Measurements from ENCODE around the gene PRSS27. TPM values are rescaled to one million over a fixed set of nuclear protein-coding genes. Genes with fewer than 3 reads are reported as not detected.

The PRSS27 gene
- total RNA-seq, result 1 to 10 TPM; 1.6 to 1.8 TPM

DNA sequence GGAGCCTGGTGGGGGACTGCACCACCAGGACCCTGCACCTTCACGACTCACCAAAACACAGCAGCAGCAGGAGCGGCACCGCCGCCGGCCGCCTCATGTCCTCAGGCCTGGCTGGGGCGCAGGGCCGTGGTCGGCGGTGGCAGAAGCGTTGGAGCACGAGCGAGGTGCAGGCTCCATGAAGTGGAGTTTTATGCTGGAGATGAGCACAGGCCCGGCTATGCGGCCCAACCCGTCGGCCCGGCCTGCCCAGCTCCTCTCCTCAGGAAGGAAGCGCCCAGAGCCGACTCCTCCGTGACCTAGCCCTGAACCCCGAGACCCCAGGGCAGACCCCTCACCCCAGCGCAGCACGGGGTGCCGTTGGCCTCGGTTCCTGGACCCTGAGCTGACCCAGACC lies at the start of gene PRSS27:
PRSS27 (minus strand) TSS at position 161 of the 394 bp plus-strand sequence; CDS start at position 97, 64 bp downstream.
- H3K9me3 Mint-ChIP-seq, result no peaks in the 10 kb centered on the region
- no peaks in the 10 kb centered on the region for H3K36me3 Mint-ChIP-seq (ENCODE audit: low read depth)
- CTCF ChIA-PET, result interaction anchor here (0.6 to 1.3 kb wide), 2 partner anchors 38 to 245 kb away, joined by 3 read pairs; partner anchors contain the start of genes KCTD5 and TBC1D24
- H3K4me1 Mint-ChIP-seq, result peaks cover 10% of the 10 kb centered on the region
- H3K4me3 Mint-ChIP-seq, result peak within 1 kb of the TSS; percentile 75
- POLR2A ChIA-PET, result interaction anchor here (0.6 to 1.3 kb wide), 3 partner anchors 32 to 59 kb away, joined by 3 to 6 read pairs (median 6); partner anchors contain the start of genes KCTD5 and SRRM2
- peak within 1 kb of the TSS; percentile 84 for H3K27ac Mint-ChIP-seq
- no peak for DNase-seq
- H3K27me3 Mint-ChIP-seq, result peaks cover 10% of the 10 kb centered on the region

GRCh38 chr16:2769675-2770056 lies 49.6 kb upstream of the PRSS27 start:
- H3K4me3 Mint-ChIP-seq, result no peak overlapping the region
- H3K4me1 Mint-ChIP-seq, result peaks cover 18% of the 10 kb centered on the region
- H3K27me3 Mint-ChIP-seq, result no peaks in the 10 kb centered on the region
- H3K36me3 Mint-ChIP-seq (ENCODE audit: low read depth), result peaks cover 84% of the 10 kb centered on the region
- POLR2A ChIA-PET, result interaction anchor here (3.8 to 4.7 kb wide), 2 partner anchors 8 to 17 kb away, joined by 19 to 27 read pairs; partner anchors contain the start of genes ELOB and SRRM2
- DNase-seq, result no peak
- CTCF ChIA-PET, result no interaction called here
- peak overlapping the region; percentile 31 for H3K27ac Mint-ChIP-seq
- H3K9me3 Mint-ChIP-seq, result no peaks in the 10 kb centered on the region

- H3K4me1 Mint-ChIP-seq, result peaks cover 18% of the 10 kb centered on the region
- H3K27me3 Mint-ChIP-seq, result no peaks in the 10 kb centered on the region
- peaks cover 87% of the 10 kb centered on the region for H3K36me3 Mint-ChIP-seq (ENCODE audit: low read depth)
- H3K4me3 Mint-ChIP-seq, result no peak overlapping the region
- POLR2A ChIA-PET, result interaction anchor here (3.8 to 4.7 kb wide), 2 partner anchors 8 to 16 kb away, joined by 19 to 27 read pairs; partner anchors contain the start of genes ELOB and SRRM2
- H3K9me3 Mint-ChIP-seq, result no peaks in the 10 kb centered on the region
- H3K27ac Mint-ChIP-seq, result no peak overlapping the region
- DNase-seq, result no peak
- CTCF ChIA-PET, result no interaction called here
These were observed 49.1 kb upstream of the PRSS27 start for GRCh38 chr16:2769100-2769529.

GRCh38 chr16:2768403-2769089 lies 48.5 kb upstream of the PRSS27 start:
- H3K4me3 Mint-ChIP-seq, result no peak overlapping the region
- peaks cover 93% of the 10 kb centered on the region for H3K36me3 Mint-ChIP-seq (ENCODE audit: low read depth)
- no peaks in the 10 kb centered on the region for H3K9me3 Mint-ChIP-seq
- ChIA-PET CTCF (no interaction called here), POLR2A (interaction anchor here (3.8 to 4.7 kb wide), 2 partner anchors 9 to 16 kb away, joined by 19 to 27 read pairs; partner anchors contain the start of genes ELOB and SRRM2)
- no peak overlapping the region for H3K27ac Mint-ChIP-seq
- no peaks in the 10 kb centered on the region for H3K27me3 Mint-ChIP-seq
- H3K4me1 Mint-ChIP-seq, result peaks cover 18% of the 10 kb centered on the region
- DNase-seq, result no peak

DNA sequence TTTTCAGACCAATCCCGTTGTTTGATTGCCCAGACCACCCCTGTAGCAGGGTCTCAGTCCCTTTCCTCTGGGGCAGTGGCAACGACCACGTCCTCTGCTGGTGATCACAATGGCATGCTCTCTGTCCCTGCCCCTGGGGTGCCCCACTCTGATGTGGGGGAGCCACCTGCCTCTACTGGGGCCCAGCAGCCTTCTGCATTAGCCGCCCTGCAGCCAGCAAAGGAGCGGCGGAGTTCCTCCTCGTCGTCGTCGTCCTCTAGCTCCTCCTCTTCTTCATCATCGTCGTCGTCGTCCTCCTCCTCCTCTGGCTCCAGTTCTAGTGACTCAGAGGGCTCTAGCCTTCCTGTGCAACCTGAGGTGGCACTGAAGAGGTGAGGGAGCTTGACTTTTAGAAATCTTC lies 47.9 kb upstream of the PRSS27 start:
- peaks cover 96% of the 10 kb centered on the region for H3K36me3 Mint-ChIP-seq (ENCODE audit: low read depth)
- peaks cover 18% of the 10 kb centered on the region for H3K4me1 Mint-ChIP-seq
- POLR2A ChIA-PET, result interaction anchor here (1.2 to 4.7 kb wide), 3 partner anchors 9 to 15 kb away, joined by 4 to 27 read pairs (median 19); partner anchors contain the start of genes ELOB and SRRM2
- H3K27me3 Mint-ChIP-seq, result no peaks in the 10 kb centered on the region
- no peak for DNase-seq
- H3K9me3 Mint-ChIP-seq, result no peaks in the 10 kb centered on the region
- CTCF ChIA-PET, result no interaction called here
- H3K4me3 Mint-ChIP-seq, result no peak overlapping the region
- H3K27ac Mint-ChIP-seq, result no peak overlapping the region

DNA sequence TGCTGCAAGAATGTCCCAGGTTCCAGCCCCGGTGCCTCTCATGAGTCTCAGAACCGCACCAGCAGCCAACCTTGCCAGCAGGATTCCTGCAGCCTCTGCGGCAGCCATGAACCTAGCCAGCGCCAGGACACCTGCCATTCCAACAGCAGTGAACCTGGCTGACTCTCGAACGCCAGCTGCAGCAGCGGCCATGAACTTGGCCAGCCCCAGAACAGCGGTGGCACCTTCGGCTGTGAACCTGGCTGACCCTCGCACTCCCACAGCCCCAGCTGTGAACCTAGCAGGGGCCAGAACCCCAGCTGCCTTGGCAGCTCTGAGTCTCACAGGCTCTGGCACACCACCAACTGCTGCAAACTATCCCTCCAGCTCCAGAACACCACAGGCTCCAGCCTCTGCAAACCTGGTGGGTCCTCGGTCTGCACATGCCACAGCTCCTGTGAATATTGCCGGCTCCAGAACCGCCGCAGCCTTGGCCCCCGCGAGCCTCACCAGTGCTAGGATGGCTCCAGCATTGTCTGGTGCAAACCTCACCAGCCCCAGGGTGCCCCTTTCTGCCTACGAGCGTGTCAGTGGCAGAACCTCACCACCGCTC lies 47.2 kb upstream of the PRSS27 start:
- no peak for DNase-seq
- H3K4me3 Mint-ChIP-seq, result no peak overlapping the region
- peaks cover 18% of the 10 kb centered on the region for H3K4me1 Mint-ChIP-seq
- no peak overlapping the region for H3K27ac Mint-ChIP-seq
- no peaks in the 10 kb centered on the region for H3K27me3 Mint-ChIP-seq
- peaks cover 98% of the 10 kb centered on the region for H3K36me3 Mint-ChIP-seq (ENCODE audit: low read depth)
- POLR2A ChIA-PET, result interaction anchor here (1.2 to 4.7 kb wide), 3 partner anchors 8 to 14 kb away, joined by 4 to 27 read pairs (median 19); partner anchors contain the start of genes ELOB and SRRM2
- CTCF ChIA-PET, result no interaction called here
- no peaks in the 10 kb centered on the region for H3K9me3 Mint-ChIP-seq

GRCh38 chr16:2766430-2767139 lies 46.6 kb upstream of the PRSS27 start:
- Mint-ChIP-seq H3K27me3 (no peaks in the 10 kb centered on the region), H3K4me1 (peaks cover 16% of the 10 kb centered on the region), H3K27ac (no peak overlapping the region), H3K4me3 (no peak overlapping the region), H3K36me3 (ENCODE audit: low read depth) (peaks cover 98% of the 10 kb centered on the region), H3K9me3 (no peaks in the 10 kb centered on the region)
- DNase-seq, result no peak
- ChIA-PET CTCF (no interaction called here), POLR2A (interaction anchor here (1.2 to 4.7 kb wide), 3 partner anchors 8 to 14 kb away, joined by 4 to 27 read pairs (median 19); partner anchors contain the start of genes ELOB and SRRM2)

DNA sequence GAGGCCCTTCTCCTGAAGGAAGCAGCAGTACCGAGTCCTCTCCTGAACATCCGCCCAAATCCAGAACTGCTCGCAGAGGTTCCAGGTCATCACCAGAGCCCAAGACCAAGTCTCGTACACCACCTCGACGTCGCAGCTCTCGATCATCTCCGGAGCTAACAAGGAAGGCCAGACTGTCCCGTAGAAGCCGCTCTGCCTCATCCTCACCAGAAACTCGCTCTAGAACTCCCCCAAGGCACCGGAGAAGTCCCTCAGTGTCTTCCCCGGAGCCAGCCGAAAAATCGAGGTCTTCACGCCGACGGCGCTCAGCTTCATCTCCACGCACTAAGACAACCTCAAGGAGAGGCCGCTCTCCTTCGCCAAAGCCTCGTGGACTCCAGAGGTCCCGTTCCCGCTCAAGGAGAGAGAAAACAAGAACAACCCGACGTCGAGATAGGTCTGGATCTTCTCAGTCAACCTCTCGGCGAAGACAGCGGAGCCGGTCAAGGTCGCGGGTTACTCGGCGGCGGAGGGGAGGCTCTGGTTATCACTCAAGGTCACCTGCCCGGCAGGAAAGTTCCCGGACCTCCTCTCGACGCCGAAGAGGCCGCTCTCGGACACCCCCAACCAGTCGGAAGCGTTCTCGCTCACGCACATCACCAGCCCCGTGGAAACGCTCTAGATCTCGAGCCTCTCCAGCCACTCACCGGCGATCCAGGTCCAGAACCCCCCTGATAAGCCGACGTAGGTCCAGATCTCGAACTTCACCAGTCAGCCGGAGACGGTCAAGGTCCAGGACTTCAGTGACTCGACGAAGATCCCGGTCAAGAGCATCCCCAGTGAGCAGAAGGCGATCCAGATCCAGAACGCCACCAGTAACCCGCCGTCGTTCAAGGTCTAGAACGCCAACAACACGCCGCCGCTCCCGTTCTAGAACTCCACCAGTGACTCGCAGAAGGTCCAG lies 45.7 kb upstream of the PRSS27 start:
- POLR2A ChIA-PET, result interaction anchor here (1.3 to 4.8 kb wide), 5 partner anchors 10 to 102 kb away, joined by 3 to 30 read pairs (median 19); partner anchors contain the start of genes ELOB and SRRM2

GRCh38 chr16:2764718-2765117 lies 44.7 kb upstream of the PRSS27 start:
- H3K4me3 Mint-ChIP-seq, result no peak overlapping the region
- ChIA-PET POLR2A (interaction anchor here (1.3 to 4.8 kb wide), 4 partner anchors 9 to 103 kb away, joined by 3 to 30 read pairs (median 4); partner anchors contain the start of gene SRRM2), CTCF (interaction anchor here (0.7 kb wide), 1 partner anchor 123 kb away, joined by 3 read pairs; no protein-coding TSS in a partner anchor)
- peaks cover 98% of the 10 kb centered on the region for H3K36me3 Mint-ChIP-seq (ENCODE audit: low read depth)
- no peak overlapping the region for H3K27ac Mint-ChIP-seq
- no peaks in the 10 kb centered on the region for H3K27me3 Mint-ChIP-seq
- DNase-seq, result no peak
- no peaks in the 10 kb centered on the region for H3K9me3 Mint-ChIP-seq
- peaks cover 12% of the 10 kb centered on the region for H3K4me1 Mint-ChIP-seq

More for the DNA sequence above, 45.7 kb upstream of the PRSS27 start:
- Mint-ChIP-seq H3K9me3 (no peaks in the 10 kb centered on the region), H3K4me1 (peaks cover 19% of the 10 kb centered on the region), H3K27ac (no peak overlapping the region), H3K36me3 (ENCODE audit: low read depth) (peaks cover 98% of the 10 kb centered on the region), H3K4me3 (no peak overlapping the region), H3K27me3 (no peaks in the 10 kb centered on the region)
- DNase-seq, result no peak
- CTCF ChIA-PET, result no interaction called here

GRCh38 chr16:2763173-2763572 lies 43.1 kb upstream of the PRSS27 start:
- peaks cover 99% of the 10 kb centered on the region for H3K36me3 Mint-ChIP-seq (ENCODE audit: low read depth)
- H3K27ac Mint-ChIP-seq, result no peak overlapping the region
- H3K4me1 Mint-ChIP-seq, result peaks cover 14% of the 10 kb centered on the region
- no peak overlapping the region for H3K4me3 Mint-ChIP-seq
- H3K9me3 Mint-ChIP-seq, result no peaks in the 10 kb centered on the region
- DNase-seq, result no peak
- H3K27me3 Mint-ChIP-seq, result no peaks in the 10 kb centered on the region
- ChIA-PET CTCF (no interaction called here), POLR2A (interaction anchor here (1.7 to 4.8 kb wide), 3 partner anchors 10 to 15 kb away, joined by 4 to 30 read pairs (median 9); partner anchors contain the start of gene SRRM2)

- H3K36me3 Mint-ChIP-seq (ENCODE audit: low read depth), result peaks cover 99% of the 10 kb centered on the region
- H3K27me3 Mint-ChIP-seq, result no peaks in the 10 kb centered on the region
- ChIA-PET POLR2A (interaction anchor here (1.7 to 4.8 kb wide), 3 partner anchors 10 to 15 kb away, joined by 4 to 30 read pairs (median 9); partner anchors contain the start of gene SRRM2), CTCF (no interaction called here)
- H3K9me3 Mint-ChIP-seq, result no peaks in the 10 kb centered on the region
- H3K27ac Mint-ChIP-seq, result no peak overlapping the region
- H3K4me1 Mint-ChIP-seq, result peaks cover 16% of the 10 kb centered on the region
- H3K4me3 Mint-ChIP-seq, result no peak overlapping the region
- no peak for DNase-seq
These were observed 42.7 kb upstream of the PRSS27 start for GRCh38 chr16:2762711-2763110.
